PC-3 (cell line): Measurements from ENCODE around the gene TRABD. TPM values are rescaled to one million over a fixed set of nuclear protein-coding genes. Genes with fewer than 3 reads are reported as not detected.

Experiments used
- ATAC-seq: fragments of 200-7000 bp; cut with Tn5 transposase; 2 replicates; pipeline ENCODE4 v1.9.1; 2020; ENCODE audit warnings: mild to moderate bottlenecking, moderate library complexity
- BruUV-seq: library from RNA; stranded (reverse); fragments of 400-500 nt; replicated peaks from 2 replicates; lab custom pipeline; 2021; lab: Mats Ljungman, UMichigan
- CTCF ChIA-PET: fragments of 300-600 bp; sonication (Branson Sonifier 250); formaldehyde crosslinking; loops from one replicate; lab custom pipeline; 2022; ENCODE audit warnings: antibody characterized with exemption; lab: Charles Lee
- POLR2A ChIA-PET: fragments of 300-600 bp; sonication (Branson Sonifier 250); formaldehyde crosslinking; loops from one replicate; lab custom pipeline; 2022; ENCODE audit warnings: antibody characterized with exemption; ENCODE audit not compliant: unreplicated experiment; lab: Charles Lee
- DNase-seq: peaks from one replicate; pipeline ENCODE4 v3.0.0-alpha.2; 2015
- H2AFZ ChIP-seq: fragments of 300-600 bp; sonication (generic); 2 replicates; pipeline ENCODE4 v1.6.0; 2016; ENCODE audit warnings: antibody characterized with exemption, low read length
- H3F3A ChIP-seq: fragments of 300-600 bp; sonication (generic); one replicate; pipeline ENCODE4 v1.6.0; 2017; ENCODE audit warnings: antibody characterized with exemption, low read length, control low read depth, mild to moderate bottlenecking; ENCODE audit not compliant: unreplicated experiment
- H3K27ac ChIP-seq: fragments of 300-600 bp; sonication (generic); 2 replicates; pipeline ENCODE4 v1.5.1; 2016; ENCODE audit warnings: mild to moderate bottlenecking, low read length
- H3K27me3 ChIP-seq: fragments of 300-600 bp; sonication (generic); 2 replicates; pipeline ENCODE4 v1.6.1; 2016; ENCODE audit warnings: low read length, mixed read lengths
- H3K36me3 ChIP-seq: fragments of 300-600 bp; sonication (generic); 2 replicates; pipeline ENCODE4 v1.6.1; 2016; ENCODE audit warnings: low read depth, mixed run types, low read length, mixed read lengths
- H3K4me1 ChIP-seq: fragments of 300-600 bp; sonication (generic); 2 replicates; pipeline ENCODE4 v1.5.1; 2016; ENCODE audit warnings: low read length; ENCODE audit not compliant: insufficient read depth
- H3K4me2 ChIP-seq: fragments of 300-600 bp; sonication (generic); 2 replicates; pipeline ENCODE4 v1.6.0; 2016; ENCODE audit warnings: low read length
- H3K4me3 ChIP-seq: fragments of 300-600 bp; sonication (generic); 2 replicates; pipeline ENCODE4 v1.5.1; 2016; ENCODE audit warnings: mild to moderate bottlenecking, low read length, mixed read lengths
- H3K79me2 ChIP-seq: fragments of 300-600 bp; sonication (generic); 2 replicates; pipeline ENCODE4 v1.6.1; 2017; ENCODE audit warnings: low read length, mixed read lengths
- H3K9ac ChIP-seq: fragments of 300-600 bp; sonication (generic); 2 replicates; pipeline ENCODE4 v1.6.0; 2016; ENCODE audit warnings: mild to moderate bottlenecking, low read length
- H3K9me2 ChIP-seq: fragments of 300-600 bp; sonication (generic); replicated peaks from 2 replicates; pipeline ENCODE4 v1.6.1; 2016; ENCODE audit warnings: mixed run types, low read length, mixed read lengths
- H3K9me3 ChIP-seq: fragments of 300-600 bp; sonication (generic); 2 replicates; pipeline ENCODE4 v1.6.1; 2016; ENCODE audit warnings: low read length, mixed read lengths
- H4K20me1 ChIP-seq: fragments of 300-600 bp; sonication (generic); 2 replicates; pipeline ENCODE4 v1.6.1; 2016; ENCODE audit warnings: low read length, mixed read lengths
- CTCF ChIP-seq: fragments of 300-600 bp; sonication (generic); conservative IDR thresholded peaks from 2 replicates; pipeline ENCODE4 v1.5.1; 2017; ENCODE audit warnings: antibody characterized with exemption, low read depth, mild to moderate bottlenecking, low read length
- EZH2 ChIP-seq: fragments of 300-600 bp; sonication (generic); IDR thresholded peaks from one replicate; pipeline ENCODE4 v1.6.1; 2017; ENCODE audit warnings: antibody characterized with exemption, mild to moderate bottlenecking, low read length; ENCODE audit not compliant: unreplicated experiment
- EZH2phosphoT487 ChIP-seq: fragments of 300-600 bp; sonication (generic); IDR thresholded peaks from 2 replicates; pipeline ENCODE4 v1.6.1; 2018; ENCODE audit warnings: mild to moderate bottlenecking, antibody characterized with exemption, low read length, borderline replicate concordance
- intact Hi-C: fragments of 100-400 bp; cut with micrococcal nuclease; formaldehyde crosslinking; loops from 2 replicates; pipeline ENCODE4 v1.9.0; 2023
- total RNA-seq: library from RNA; depleted of rRNA; stranded (reverse); fragments of >200 nt; gene quantifications from 2 replicates; pipeline ENCODE4 v1.2.3, GENCODE V29; 2014

Gene TRABD
- total RNA-seq, 1 experiment from 2014 or later, result 53.4 TPM

DNA sequence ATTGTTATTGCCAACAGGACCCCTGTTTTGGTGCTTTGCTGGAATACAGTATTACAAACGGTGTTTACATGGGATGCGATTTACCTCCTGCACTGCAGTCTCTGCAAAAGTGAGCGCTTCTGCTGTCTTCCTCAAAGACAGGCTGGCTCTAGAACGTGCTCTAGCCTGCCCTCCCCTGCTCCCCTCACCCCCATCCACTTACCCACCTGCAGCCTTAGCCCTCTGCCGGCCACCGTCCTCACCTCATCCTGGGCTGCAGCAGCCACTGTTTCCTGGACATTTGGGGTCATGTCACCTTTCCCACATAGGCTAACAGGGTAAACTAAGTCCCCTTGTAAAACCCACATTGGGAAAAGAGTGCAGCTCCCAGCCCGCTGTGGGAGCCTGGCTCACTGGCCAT is 24.8 kb upstream of the TRABD start:
- Histone ChIP-seq H3K4me1 (no peaks in the 10 kb centered on the region), H3K4me2 (no peak overlapping the region), H3K9me2 (no peaks in the 10 kb centered on the region), H3K9me3 (no peaks in the 10 kb centered on the region), H3K79me2 (no peaks in the 10 kb centered on the region), H2AFZ (no peak overlapping the region), H3F3A (no peaks in the 10 kb centered on the region), H3K36me3 (no peaks in the 10 kb centered on the region), H3K27me3 (no peaks in the 10 kb centered on the region), H4K20me1 (no peaks in the 10 kb centered on the region), H3K4me3 (no peak overlapping the region), H3K9ac (no peak overlapping the region), H3K27ac (no peak overlapping the region)
- DNase-seq (no peak), ATAC-seq (no peak)
- POLR2A ChIA-PET, result no interaction called here
- CTCF ChIA-PET, result no interaction called here
- no TSS peak for BruUV-seq
- intact Hi-C loops, result no loop called here
- TF ChIP-seq EZH2 (no peak), CTCF (no peak), EZH2phosphoT487 (no peak)

DNA sequence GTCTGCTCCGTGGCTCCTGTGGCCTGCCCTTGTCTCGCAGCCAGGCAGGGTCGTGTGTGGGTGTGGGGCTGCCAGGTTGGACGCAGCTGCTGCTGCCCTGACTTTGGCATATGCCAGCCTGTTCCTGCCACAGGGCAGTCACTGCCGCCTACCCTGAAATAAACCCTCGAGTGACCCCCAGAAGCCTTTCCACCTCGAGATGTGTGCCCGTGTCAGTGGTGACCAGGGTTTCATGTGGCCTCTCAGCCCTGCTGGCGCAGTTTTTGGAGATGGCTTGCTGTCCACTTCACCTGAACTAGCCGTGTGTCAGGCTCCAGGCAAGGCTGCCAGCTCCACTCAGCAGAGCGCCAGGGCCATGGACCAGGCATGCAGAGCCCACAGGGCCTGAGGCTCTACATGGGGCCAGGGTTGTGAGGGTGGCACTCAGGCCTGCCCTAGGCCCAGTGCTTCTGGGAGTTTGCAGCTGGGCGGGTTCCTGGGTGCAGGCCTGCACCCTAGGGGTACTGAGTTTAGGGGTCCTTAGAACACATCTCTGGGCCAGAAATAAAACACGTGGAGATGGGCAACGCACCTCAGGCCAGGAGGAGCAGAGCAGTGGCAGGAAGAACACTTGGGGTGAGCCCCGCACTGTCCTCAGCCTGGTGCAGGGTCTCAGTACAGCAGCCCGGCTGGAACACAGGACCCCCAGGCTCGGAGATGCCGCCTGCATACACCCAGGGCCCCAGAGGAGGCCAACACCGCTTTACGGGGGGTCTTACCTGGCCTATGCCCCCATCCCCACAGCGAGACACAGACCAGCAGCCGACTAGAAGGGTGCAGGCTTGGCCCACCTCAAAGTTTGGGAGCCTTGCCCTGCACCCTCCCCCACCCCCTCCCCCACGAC is 24.0 kb upstream of the TRABD start:
- no peak for ATAC-seq
- ChIA-PET POLR2A (no interaction called here), CTCF (no interaction called here)
- intact Hi-C loops, result no loop called here
- H3K4me3 ChIP-seq, result no peak overlapping the region
- no peak overlapping the region for H2AFZ ChIP-seq
- H3K4me2 ChIP-seq, result no peak overlapping the region
- no peak overlapping the region for H3K27ac ChIP-seq
- H3K79me2 ChIP-seq, result no peaks in the 10 kb centered on the region
- H3K9ac ChIP-seq, result no peak overlapping the region
- TF ChIP-seq EZH2, result no peak
- no peak for TF ChIP-seq CTCF
- no peak for TF ChIP-seq EZH2phosphoT487
- H3K27me3 ChIP-seq, result no peaks in the 10 kb centered on the region
- H3K36me3 ChIP-seq, result no peaks in the 10 kb centered on the region
- no peaks in the 10 kb centered on the region for H4K20me1 ChIP-seq
- no peaks in the 10 kb centered on the region for H3K9me2 ChIP-seq
- no peaks in the 10 kb centered on the region for H3K4me1 ChIP-seq
- no peak for DNase-seq
- no TSS peak for BruUV-seq
- no peaks in the 10 kb centered on the region for H3F3A ChIP-seq
- H3K9me3 ChIP-seq, result no peaks in the 10 kb centered on the region

DNA sequence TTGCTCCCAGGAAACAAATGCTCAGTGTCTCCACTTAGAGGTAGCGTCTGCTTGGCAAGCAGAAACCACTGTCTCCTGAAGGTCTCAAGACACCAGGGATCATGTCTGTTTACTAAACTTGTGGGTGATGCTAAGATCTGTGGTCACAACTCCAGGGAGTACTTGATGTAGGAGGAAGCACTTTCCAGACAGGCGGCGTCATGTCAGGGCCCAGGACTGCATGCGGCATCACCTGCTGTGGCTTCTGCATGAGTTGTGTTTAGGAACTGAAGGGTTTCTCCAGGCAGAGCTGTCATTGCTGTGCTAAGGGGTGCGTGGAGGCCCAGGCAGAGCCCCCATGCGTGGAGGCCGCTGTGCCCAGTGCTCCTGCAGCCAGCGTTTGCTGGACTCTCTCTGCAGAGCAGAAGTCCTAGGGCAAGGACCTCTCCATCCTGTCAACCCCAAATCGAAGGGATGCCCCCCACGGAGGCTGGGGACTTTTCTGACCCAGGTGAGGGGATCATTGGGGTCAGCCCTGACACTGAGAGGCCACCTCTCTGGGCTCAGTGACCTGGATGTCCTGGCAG is 23.2 kb upstream of the TRABD start:
- Histone ChIP-seq H3K9me2 (no peaks in the 10 kb centered on the region), H3K79me2 (no peaks in the 10 kb centered on the region), H3K27ac (no peak overlapping the region), H3K9ac (no peak overlapping the region), H2AFZ (no peak overlapping the region), H3K4me3 (no peak overlapping the region), H3K4me2 (no peak overlapping the region), H3K4me1 (no peaks in the 10 kb centered on the region), H4K20me1 (no peaks in the 10 kb centered on the region), H3K27me3 (no peaks in the 10 kb centered on the region), H3K36me3 (no peaks in the 10 kb centered on the region), H3F3A (no peaks in the 10 kb centered on the region), H3K9me3 (no peaks in the 10 kb centered on the region)
- intact Hi-C loops, result no loop called here
- TF ChIP-seq CTCF (no peak), EZH2 (no peak), EZH2phosphoT487 (no peak)
- no TSS peak for BruUV-seq
- DNase-seq, result no peak
- no peak for ATAC-seq
- POLR2A ChIA-PET, result no interaction called here
- CTCF ChIA-PET, result no interaction called here
